Measurements from ENCODE around the gene APBB2. TPM values are rescaled to one million over a fixed set of nuclear protein-coding genes. Genes with fewer than 3 reads are reported as not detected.

Gene APBB2
- total RNA-seq, 1 experiment from 2014 or later, result 49.0 TPM

DNA sequence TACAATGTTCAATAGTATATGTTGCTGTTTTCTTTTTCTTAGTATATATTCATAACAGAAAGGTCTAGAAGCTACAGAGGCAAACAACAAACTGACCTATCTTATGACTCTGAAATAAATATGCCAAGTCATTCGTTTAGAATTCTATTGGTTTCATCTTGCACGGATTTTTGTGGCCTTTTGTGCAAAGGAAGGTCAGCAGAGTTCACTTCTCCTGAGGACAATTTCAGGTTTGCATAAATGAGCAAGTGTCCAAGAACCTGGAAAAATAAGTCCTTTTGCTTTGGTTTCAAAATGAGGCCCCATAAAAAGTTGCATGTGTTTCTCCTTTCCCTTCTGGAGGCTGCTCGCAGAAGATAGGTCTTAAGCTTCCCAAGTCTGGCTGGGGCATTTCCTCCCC is 156.9 kb downstream of the APBB2 start (continued):
- no peak for TF ChIP-seq ZNF281 (CRISPR knock-in tag; IDR thresholded peaks at IDR 0.05)
- TF ChIP-seq CREM (CRISPR knock-in tag; IDR thresholded peaks at IDR 0.05), result no peak
- no peak for TF ChIP-seq ATF1 (CRISPR knock-in tag; IDR thresholded peaks at IDR 0.05)
- no peak for TF ChIP-seq SP1 (CRISPR knock-in tag; conservative IDR thresholded peaks at IDR 0.05)

GRCh38 chr4:41052287-41052686 is 162.1 kb downstream of the APBB2 start:
- POLR2A ChIA-PET, result no interaction called here

More at GRCh38 chr4:41052287-41052686, 162.1 kb downstream of the APBB2 start:
- Mint-ChIP-seq H3K27ac (no peak overlapping the region), H3K9me3 (peaks cover 13% of the 10 kb centered on the region), H3K27me3 (ENCODE audit: low read depth) (no peaks in the 10 kb centered on the region), H3K36me3 (peaks cover 16% of the 10 kb centered on the region), H3K4me1 (peaks cover 13% of the 10 kb centered on the region), H3K4me3 (no peak overlapping the region)
- no peak for TF ChIP-seq SOX15 (CRISPR knock-in tag; IDR thresholded peaks at IDR 0.05)
- TF ChIP-seq HMGA2 (CRISPR knock-in tag; IDR thresholded peaks at IDR 0.05), result no peak
- no peak for TF ChIP-seq OVOL2 (CRISPR knock-in tag; IDR thresholded peaks at IDR 0.05; ENCODE audit: borderline replicate concordance)
- TF ChIP-seq JAZF1 (CRISPR knock-in tag; IDR thresholded peaks at IDR 0.05), result no peak
- no peak for TF ChIP-seq FOXP1 (CRISPR knock-in tag; IDR thresholded peaks at IDR 0.05; ENCODE audit: borderline replicate concordance)
- TF ChIP-seq TEAD1 (CRISPR knock-in tag; IDR thresholded peaks at IDR 0.05), result no peak
- TF ChIP-seq GRHL2 (CRISPR knock-in tag; IDR thresholded peaks at IDR 0.05; ENCODE audit: insufficient replicate concordance, severe bottlenecking), result no peak
- no peak for TF ChIP-seq PREB (CRISPR knock-in tag; IDR thresholded peaks at IDR 0.05; ENCODE audit: borderline replicate concordance)
- no peak for TF ChIP-seq ATF6 (CRISPR knock-in tag; IDR thresholded peaks at IDR 0.05)
- TF ChIP-seq, protein P1, sequence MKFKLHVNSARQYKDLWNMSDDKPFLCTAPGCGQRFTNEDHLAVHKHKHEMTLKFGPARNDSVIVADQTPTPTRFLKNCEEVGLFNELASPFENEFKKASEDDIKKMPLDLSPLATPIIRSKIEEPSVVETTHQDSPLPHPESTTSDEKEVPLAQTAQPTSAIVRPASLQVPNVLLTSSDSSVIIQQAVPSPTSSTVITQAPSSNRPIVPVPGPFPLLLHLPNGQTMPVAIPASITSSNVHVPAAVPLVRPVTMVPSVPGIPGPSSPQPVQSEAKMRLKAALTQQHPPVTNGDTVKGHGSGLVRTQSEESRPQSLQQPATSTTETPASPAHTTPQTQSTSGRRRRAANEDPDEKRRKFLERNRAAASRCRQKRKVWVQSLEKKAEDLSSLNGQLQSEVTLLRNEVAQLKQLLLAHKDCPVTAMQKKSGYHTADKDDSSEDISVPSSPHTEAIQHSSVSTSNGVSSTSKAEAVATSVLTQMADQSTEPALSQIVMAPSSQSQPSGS (CRISPR knock-in tag; IDR thresholded peaks at IDR 0.05; ENCODE audit: borderline replicate concordance, low read depth), result no peak
- TF ChIP-seq, protein P2, sequence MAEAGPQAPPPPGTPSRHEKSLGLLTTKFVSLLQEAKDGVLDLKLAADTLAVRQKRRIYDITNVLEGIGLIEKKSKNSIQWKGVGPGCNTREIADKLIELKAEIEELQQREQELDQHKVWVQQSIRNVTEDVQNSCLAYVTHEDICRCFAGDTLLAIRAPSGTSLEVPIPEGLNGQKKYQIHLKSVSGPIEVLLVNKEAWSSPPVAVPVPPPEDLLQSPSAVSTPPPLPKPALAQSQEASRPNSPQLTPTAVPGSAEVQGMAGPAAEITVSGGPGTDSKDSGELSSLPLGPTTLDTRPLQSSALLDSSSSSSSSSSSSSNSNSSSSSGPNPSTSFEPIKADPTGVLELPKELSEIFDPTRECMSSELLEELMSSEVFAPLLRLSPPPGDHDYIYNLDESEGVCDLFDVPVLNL (CRISPR knock-in tag; IDR thresholded peaks at IDR 0.05; ENCODE audit: borderline replicate concordance, low read depth), result no peak
- no peak for TF ChIP-seq MAX (CRISPR knock-in tag; IDR thresholded peaks at IDR 0.05)
- TF ChIP-seq ESRRA (CRISPR knock-in tag; IDR thresholded peaks at IDR 0.05; ENCODE audit: borderline replicate concordance), result no peak
- DNase-seq (ENCODE audit: low spot score) (no peak), ATAC-seq (no peak)
- CTCF ChIA-PET, result no interaction called here
